Activated T-cell treated with anti-CD3 and anti-CD28 coated beads, Interleukin-2, amount 50 U/mL, for 4 hours (primary cell): Measurements from ENCODE around the gene CDH22. TPM values are rescaled to one million over a fixed set of nuclear protein-coding genes. Genes with fewer than 3 reads are reported as not detected.

Source experiments
- ATAC-seq, 2 donors: fragments of 200-7000 bp; cut with Tn5 transposase; one replicate each; pipeline ENCODE4 v1.10.0; 2021
- DNase-seq: peaks from one replicate; pipeline ENCODE4 v3.0.0-alpha.2; 2020
- H3K27me3 Mint-ChIP-seq: one replicate; pipeline ENCODE4 v1.8.0; 2021; ENCODE audit warnings: low read depth, mixed read lengths
- H3K36me3 Mint-ChIP-seq: one replicate; pipeline ENCODE4 v1.8.0; 2022; ENCODE audit warnings: mixed read lengths; ENCODE audit not compliant: insufficient read depth
- H3K4me1 Mint-ChIP-seq: one replicate; pipeline ENCODE4 v1.8.0; 2021; ENCODE audit warnings: low read depth, mixed read lengths
- H3K4me3 Mint-ChIP-seq: one replicate; pipeline ENCODE4 v1.8.0; 2021; ENCODE audit warnings: mild to moderate bottlenecking, moderate library complexity, mixed read lengths
- H3K9me3 Mint-ChIP-seq: one replicate; pipeline ENCODE4 v1.8.0; 2021; ENCODE audit warnings: mixed read lengths
- total RNA-seq, 3 donors: library from RNA; stranded (reverse); gene quantifications; one replicate each; pipeline ENCODE4 v1.2.1, GENCODE V29; 2021

The CDH22 gene
- total RNA-seq, 3 donors from 2014 or later, result not detected

DNA sequence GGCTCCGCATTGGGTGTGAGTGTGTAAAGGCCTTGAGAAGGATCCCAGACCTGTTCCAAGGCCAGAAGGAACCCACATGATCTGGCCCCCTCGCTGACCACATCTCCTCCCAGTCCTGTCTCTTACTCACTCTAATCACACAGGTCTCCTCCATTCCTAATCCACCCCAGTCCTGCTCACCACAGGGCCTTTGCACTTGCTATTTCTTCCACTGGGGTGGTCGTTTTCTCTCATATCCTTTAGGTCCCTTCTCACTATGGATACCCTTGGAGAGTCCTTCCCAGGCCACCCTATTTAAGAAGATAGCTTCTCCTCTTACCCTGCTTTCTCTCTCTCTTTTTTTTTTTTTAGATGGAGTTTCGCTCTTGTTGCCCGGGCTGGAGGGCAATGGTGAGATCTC lies 124.5 kb downstream of the CDH22 start:
- Mint-ChIP-seq H3K9me3 (no peaks in the 10 kb centered on the region), H3K27me3 (peaks cover 27% of the 10 kb centered on the region), H3K4me3 (no peak overlapping the region), H3K36me3 (no peaks in the 10 kb centered on the region), H3K4me1 (no peaks in the 10 kb centered on the region)
- ATAC-seq, result no peak
- no peak for DNase-seq

DNA sequence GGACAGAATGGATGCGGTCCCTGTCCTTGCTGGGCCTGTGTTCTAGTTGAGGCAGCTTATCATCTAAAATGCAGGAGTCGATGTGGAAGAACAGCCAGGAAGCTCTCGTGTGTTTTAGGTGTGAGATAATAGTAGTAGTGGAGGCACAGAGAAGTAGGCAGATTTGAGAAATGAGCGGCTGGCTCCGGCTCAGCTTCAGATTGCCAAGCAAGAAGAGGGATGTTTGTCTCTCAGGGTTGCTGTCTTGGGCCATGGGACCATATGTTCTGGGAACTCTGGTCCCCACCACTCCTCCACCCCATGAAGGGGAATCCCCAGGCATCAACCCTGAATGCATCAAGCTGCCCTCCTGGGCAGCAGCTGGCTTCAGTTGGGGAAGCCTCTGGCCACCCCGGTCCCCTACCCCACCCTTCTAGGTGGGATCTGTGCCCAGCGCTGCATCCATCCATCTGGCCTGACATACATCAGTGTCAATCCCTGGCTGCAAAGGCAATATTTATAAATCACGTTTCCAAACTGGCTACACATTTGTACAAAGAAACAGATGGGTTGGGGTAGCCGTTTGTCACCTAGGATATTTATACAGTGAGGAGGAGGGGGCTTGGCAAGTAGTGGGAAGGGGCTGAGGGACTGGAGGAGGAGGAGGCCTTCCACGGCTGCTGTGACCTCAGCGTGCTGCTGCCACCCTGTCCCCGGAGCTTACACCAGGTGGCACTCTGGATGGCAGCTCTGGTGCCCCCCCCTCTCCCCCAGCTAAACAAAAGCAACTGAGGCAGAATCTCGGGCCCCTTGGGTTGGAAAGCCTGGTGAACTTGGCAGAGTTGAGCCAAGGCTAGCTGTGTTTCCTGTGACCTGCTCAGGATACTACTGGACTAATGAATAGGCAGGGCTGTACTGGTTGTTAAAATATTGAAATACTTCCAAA lies 125.8 kb downstream of the CDH22 start:
- no peak for DNase-seq
- H3K4me3 Mint-ChIP-seq, result no peak overlapping the region
- ATAC-seq, result no peak

DNA sequence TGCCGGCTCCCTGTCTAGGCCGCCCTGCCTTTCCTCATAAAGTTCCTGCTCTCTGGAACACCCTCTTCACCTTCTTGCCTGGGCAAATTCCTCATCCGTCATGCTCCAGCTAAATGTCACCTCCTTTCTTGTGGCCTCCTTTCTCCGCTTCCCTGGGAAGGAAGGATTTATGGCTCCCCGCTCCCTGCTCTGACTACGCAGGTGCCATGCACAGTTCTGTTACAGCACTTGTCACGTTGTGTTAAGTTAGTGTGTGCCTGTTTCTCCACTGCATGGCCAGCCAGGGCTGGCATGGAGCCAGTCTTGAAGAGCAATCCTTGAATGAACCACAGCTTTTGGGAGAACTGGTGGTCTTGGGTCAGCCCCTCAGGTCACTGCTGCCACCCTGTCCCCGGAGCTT lies 128.4 kb downstream of the CDH22 start:
- Mint-ChIP-seq H3K4me3 (no peak overlapping the region), H3K27me3 (peaks cover 48% of the 10 kb centered on the region), H3K36me3 (no peaks in the 10 kb centered on the region), H3K4me1 (no peaks in the 10 kb centered on the region), H3K9me3 (no peaks in the 10 kb centered on the region)
- ATAC-seq (no peak), DNase-seq (no peak)

More for the DNA sequence above, 125.8 kb downstream of the CDH22 start:
- H3K9me3 Mint-ChIP-seq, result no peaks in the 10 kb centered on the region
- H3K4me1 Mint-ChIP-seq, result no peaks in the 10 kb centered on the region
- H3K36me3 Mint-ChIP-seq, result no peaks in the 10 kb centered on the region
- H3K27me3 Mint-ChIP-seq, result peaks cover 34% of the 10 kb centered on the region

- H3K36me3 Mint-ChIP-seq, result no peaks in the 10 kb centered on the region
- DNase-seq, result no peak
- no peak overlapping the region for H3K4me3 Mint-ChIP-seq
- no peaks in the 10 kb centered on the region for H3K9me3 Mint-ChIP-seq
- peaks cover 51% of the 10 kb centered on the region for H3K27me3 Mint-ChIP-seq
- no peak for ATAC-seq
- H3K4me1 Mint-ChIP-seq, result no peaks in the 10 kb centered on the region
These were observed 129.4 kb downstream of the CDH22 start for GRCh38 chr20:46178891-46179290.

DNA sequence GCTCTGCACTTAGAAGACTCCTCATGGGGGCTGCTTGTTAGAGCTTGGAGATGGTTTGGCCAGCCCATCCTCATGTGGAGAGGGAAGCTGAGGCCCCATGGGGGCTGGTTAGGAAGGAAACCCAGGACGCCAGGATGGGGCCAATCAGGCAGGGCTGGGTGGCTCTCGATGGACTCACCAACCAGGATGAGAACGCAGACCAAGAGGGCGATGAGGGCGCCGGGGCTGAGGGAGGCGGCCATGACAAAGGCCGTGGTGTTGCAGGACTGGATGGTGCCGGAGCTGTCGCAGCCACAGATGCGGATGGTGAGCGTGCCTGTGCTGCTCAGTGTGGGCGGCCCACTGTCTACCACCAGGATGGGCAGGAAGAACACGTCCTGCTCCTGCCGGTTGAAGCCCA lies 130.5 kb downstream of the CDH22 start:
- ATAC-seq (no peak), DNase-seq (no peak)
- Mint-ChIP-seq H3K36me3 (no peaks in the 10 kb centered on the region), H3K4me1 (no peaks in the 10 kb centered on the region), H3K9me3 (no peaks in the 10 kb centered on the region), H3K4me3 (no peak overlapping the region), H3K27me3 (peaks cover 61% of the 10 kb centered on the region)

- peaks cover 60% of the 10 kb centered on the region for H3K27me3 Mint-ChIP-seq
- H3K4me1 Mint-ChIP-seq, result no peaks in the 10 kb centered on the region
- no peak overlapping the region for H3K4me3 Mint-ChIP-seq
- no peak for ATAC-seq
- no peak for DNase-seq
- no peaks in the 10 kb centered on the region for H3K36me3 Mint-ChIP-seq
- H3K9me3 Mint-ChIP-seq, result no peaks in the 10 kb centered on the region
These were observed 131.4 kb downstream of the CDH22 start for GRCh38 chr20:46176739-46177378.

DNA sequence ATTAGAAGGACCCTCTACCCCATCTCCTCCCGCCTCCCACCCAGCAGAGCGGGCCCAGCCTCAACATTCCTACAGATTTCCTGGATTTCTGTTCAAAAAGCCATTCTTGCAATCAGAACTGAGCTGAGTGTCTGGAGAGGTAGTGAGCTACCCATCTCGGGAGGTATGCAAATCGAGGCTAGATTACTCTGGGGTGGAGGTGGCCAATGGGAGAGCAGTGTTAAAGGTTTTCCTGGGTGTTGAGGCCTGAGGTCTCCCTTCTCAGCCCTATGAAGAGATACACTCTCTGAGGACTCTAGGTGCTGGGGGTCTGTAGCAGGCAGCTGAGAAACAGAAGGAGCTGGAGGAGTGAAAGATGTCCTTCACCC lies 133.2 kb downstream of the CDH22 start:
- H3K36me3 Mint-ChIP-seq, result no peaks in the 10 kb centered on the region
- H3K27me3 Mint-ChIP-seq, result peaks cover 64% of the 10 kb centered on the region
- no peaks in the 10 kb centered on the region for H3K9me3 Mint-ChIP-seq
- ATAC-seq (no peak), DNase-seq (no peak)
- H3K4me1 Mint-ChIP-seq, result no peaks in the 10 kb centered on the region
- no peak overlapping the region for H3K4me3 Mint-ChIP-seq

DNA sequence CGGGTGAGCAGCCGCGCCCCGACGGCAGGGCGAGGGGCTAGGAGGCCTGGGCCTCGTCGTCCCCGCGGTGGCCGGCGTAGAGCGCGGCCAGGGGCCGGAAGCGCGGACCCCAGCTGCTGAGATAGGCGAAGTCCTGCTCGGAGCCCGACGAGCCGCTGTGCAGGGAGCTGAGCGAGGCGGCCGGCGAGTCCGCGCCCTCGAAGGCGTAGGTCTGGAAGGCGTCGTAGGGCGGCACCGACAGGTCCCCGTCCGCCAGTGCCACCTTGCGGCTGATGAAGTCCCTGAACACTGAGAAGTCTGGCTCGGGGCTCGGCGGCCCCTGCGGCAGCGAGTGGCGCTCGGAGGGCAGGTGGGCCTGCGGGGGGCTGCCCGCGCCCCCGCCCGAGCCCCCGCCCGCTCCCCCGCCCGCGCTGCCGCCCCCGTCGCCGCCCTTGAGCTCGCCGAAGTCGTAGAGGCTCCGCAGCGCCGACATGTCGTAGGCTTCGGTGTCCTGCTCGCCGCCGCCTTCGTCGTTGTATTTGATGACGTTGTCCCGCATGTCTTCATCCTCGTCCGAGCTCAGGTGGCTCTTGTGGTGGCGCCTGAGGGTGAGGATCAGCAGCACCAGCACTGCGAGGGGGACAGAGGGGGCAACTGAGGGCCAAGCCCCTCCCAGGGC lies 133.7 kb downstream of the CDH22 start:
- H3K4me1 Mint-ChIP-seq, result no peaks in the 10 kb centered on the region
- H3K9me3 Mint-ChIP-seq, result no peaks in the 10 kb centered on the region
- H3K36me3 Mint-ChIP-seq, result no peaks in the 10 kb centered on the region
- no peak overlapping the region for H3K4me3 Mint-ChIP-seq
- H3K27me3 Mint-ChIP-seq, result peaks cover 60% of the 10 kb centered on the region
- DNase-seq (peak; percentile 70), ATAC-seq (peak; percentile 94 to 98)

DNA sequence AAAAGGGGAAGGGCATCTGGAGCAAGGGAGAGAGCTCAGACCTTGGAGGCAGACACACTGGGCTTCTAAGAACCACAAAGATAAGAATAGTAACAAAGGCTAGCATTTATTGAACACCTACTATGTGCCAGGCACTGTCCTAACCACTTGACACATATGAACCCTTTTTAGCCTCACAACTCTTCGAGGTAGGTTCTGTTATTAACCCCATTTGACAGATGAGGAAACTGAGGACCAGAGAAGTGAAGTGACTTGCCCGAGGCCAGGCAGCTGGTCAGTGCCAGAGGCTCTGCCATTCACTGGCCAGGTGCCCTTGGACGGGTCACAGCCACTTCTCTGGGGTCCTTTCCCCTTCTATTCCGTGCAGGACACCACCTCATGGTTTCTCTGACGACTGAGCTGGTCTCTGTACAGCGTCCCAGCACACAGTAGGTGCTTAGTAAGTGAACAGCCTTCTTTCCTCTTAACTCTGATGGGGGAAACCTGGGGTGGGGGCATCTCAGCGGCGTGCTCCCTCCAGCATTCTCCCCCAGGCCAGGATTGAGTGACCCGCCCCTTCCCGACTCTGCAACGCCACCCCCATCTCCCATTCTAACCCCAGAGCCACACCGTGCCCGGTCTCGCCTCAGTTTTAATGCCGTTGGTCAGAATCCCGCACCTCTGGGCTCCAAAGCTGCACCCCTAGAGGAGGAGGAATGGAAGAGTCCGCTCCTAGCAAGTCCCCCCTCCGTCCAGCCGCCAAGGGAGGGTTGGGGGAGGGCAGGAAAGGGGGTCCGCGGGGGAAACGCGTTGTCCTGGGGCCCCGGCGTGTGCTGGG lies 134.4 kb downstream of the CDH22 start:
- no peak overlapping the region for H3K4me3 Mint-ChIP-seq
- H3K4me1 Mint-ChIP-seq, result no peaks in the 10 kb centered on the region
- DNase-seq (no peak), ATAC-seq (peak in 1 of 2 donors; percentile 17)
- no peaks in the 10 kb centered on the region for H3K36me3 Mint-ChIP-seq
- no peaks in the 10 kb centered on the region for H3K9me3 Mint-ChIP-seq
- H3K27me3 Mint-ChIP-seq, result peaks cover 53% of the 10 kb centered on the region

DNA sequence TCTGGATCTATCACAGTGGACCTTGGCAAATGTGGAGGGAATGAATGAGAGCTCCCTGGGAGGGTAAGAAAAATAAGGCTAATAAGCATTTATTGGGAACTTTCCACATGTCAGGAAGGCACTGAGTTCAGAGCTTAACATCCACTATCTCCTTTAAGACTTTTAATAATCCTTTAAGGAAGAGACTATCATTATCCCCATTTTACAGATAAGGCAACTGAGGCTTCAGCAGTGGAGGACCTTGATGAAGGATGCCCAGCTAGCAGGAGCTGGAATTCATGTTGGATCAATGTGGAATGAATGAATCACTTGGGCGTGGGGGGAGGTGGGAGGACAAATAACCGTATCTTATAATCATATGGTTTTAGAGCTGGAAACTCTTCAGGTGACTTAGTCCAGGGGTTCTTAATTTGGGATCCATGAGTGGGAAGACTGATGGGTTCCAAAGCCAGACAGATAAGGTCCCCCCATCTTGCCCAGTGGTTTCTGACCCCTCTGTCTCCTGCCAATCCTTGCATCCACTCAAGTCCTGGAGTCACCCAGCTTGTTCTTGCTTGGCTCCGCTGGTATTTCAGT lies 135.2 kb downstream of the CDH22 start:
- ATAC-seq (no peak), DNase-seq (no peak)
- no peaks in the 10 kb centered on the region for H3K4me1 Mint-ChIP-seq
- H3K36me3 Mint-ChIP-seq, result no peaks in the 10 kb centered on the region
- H3K27me3 Mint-ChIP-seq, result peaks cover 52% of the 10 kb centered on the region
- no peaks in the 10 kb centered on the region for H3K9me3 Mint-ChIP-seq
- no peak overlapping the region for H3K4me3 Mint-ChIP-seq

- DNase-seq (no peak), ATAC-seq (no peak)
- no peaks in the 10 kb centered on the region for H3K9me3 Mint-ChIP-seq
- H3K4me3 Mint-ChIP-seq, result no peak overlapping the region
- no peaks in the 10 kb centered on the region for H3K36me3 Mint-ChIP-seq
- no peaks in the 10 kb centered on the region for H3K4me1 Mint-ChIP-seq
- H3K27me3 Mint-ChIP-seq, result peaks cover 49% of the 10 kb centered on the region
These were observed 135.8 kb downstream of the CDH22 start for GRCh38 chr20:46172455-46172854.

DNA sequence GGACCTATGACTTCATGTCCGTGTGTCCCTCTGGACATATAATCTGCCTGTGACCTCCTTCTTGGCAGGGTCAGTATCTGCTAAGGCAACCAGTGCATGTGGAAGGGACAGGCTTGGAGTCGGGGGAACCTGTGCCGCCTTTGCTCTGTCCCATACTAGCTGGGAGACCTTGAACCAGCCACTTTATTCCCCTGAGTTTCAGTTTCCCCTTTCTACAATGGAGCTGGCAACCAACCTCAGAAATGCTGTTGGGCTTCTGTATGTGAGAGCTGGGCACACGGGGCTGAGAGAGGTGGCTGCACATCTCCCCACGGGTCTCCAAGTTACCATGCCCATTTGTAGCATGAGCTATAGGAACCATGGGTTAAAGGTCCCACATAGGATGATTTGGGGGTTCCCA lies 136.4 kb downstream of the CDH22 start:
- H3K4me1 Mint-ChIP-seq, result no peaks in the 10 kb centered on the region
- DNase-seq (no peak), ATAC-seq (no peak)
- H3K36me3 Mint-ChIP-seq, result no peaks in the 10 kb centered on the region
- H3K27me3 Mint-ChIP-seq, result peaks cover 51% of the 10 kb centered on the region
- H3K4me3 Mint-ChIP-seq, result no peak overlapping the region
- no peaks in the 10 kb centered on the region for H3K9me3 Mint-ChIP-seq

GRCh38 chr20:46171476-46171875 lies 136.8 kb downstream of the CDH22 start:
- ATAC-seq (no peak), DNase-seq (no peak)
- Mint-ChIP-seq H3K36me3 (no peaks in the 10 kb centered on the region), H3K4me1 (no peaks in the 10 kb centered on the region), H3K4me3 (no peak overlapping the region), H3K27me3 (peaks cover 52% of the 10 kb centered on the region), H3K9me3 (no peaks in the 10 kb centered on the region)
